ENCODE results near the gene INO80B.
"Not testable (repeated sequence)": the region's sequence is repeated elsewhere in the genome, so short reads cannot be mapped to it uniquely, and the experiment has no call there.

Gene INO80B

GRCh38 chr2:74420006-74420405, 34.9 kb upstream of the INO80B start:
- H3K27me3 Mint-ChIP-seq, result no peaks in the 10 kb centered on the region
- peaks cover 9% of the 10 kb centered on the region for H3K36me3 Mint-ChIP-seq (ENCODE audit: insufficient read depth)
- no peak for DNase-seq (ENCODE audit: low spot score in 2 of 2)
- peak overlapping the region; percentile 100 for H3K27ac Mint-ChIP-seq (ENCODE audit: low read depth)
- no peaks in the 10 kb centered on the region for H3K9me3 Mint-ChIP-seq
- H3K4me3 Mint-ChIP-seq, result peak overlapping the region; percentile 10
- H3K4me1 Mint-ChIP-seq, result peaks cover 26% of the 10 kb centered on the region
- no peak for ATAC-seq (replicated peaks; ENCODE audit: extremely low read depth, poor library complexity, severe bottlenecking)

GRCh38 chr2:74420443-74421103, 34.3 kb upstream of the INO80B start:
- H3K27me3 Mint-ChIP-seq; H3K9me3 Mint-ChIP-seq; DNase-seq (ENCODE audit: low spot score in 2 of 2); H3K36me3 Mint-ChIP-seq (ENCODE audit: insufficient read depth); ATAC-seq (replicated peaks; ENCODE audit: extremely low read depth, poor library complexity, severe bottlenecking): not testable (repeated sequence)
- Mint-ChIP-seq H3K4me3 (peak overlapping the region; percentile 98), H3K27ac (ENCODE audit: low read depth) (peak overlapping the region; percentile 100), H3K4me1 (peaks cover 26% of the 10 kb centered on the region)

- Mint-ChIP-seq H3K9me3 (no peaks in the 10 kb centered on the region), H3K4me3 (peak within 1 kb of the TSS; percentile 98), H3K4me1 (peaks cover 26% of the 10 kb centered on the region), H3K36me3 (ENCODE audit: insufficient read depth) (peaks cover 9% of the 10 kb centered on the region), H3K27ac (ENCODE audit: low read depth) (peak within 1 kb of the TSS; percentile 100), H3K27me3 (no peaks in the 10 kb centered on the region)
- ATAC-seq (replicated peaks; ENCODE audit: extremely low read depth, poor library complexity, severe bottlenecking) (peak; percentile 94), DNase-seq (ENCODE audit: low spot score in 2 of 2) (peak; percentile 92)
These were observed 33.5 kb upstream of the INO80B start, which contains the start of the genes C2orf81 and WDR54 for GRCh38 chr2:74421221-74421870. Gene C2orf81, minus strand, starts transcription at chr2:74421619. Its CDS starts 59 bp downstream, at chr2:74421560. Gene WDR54, plus strand, starts transcription at chr2:74421730. Its CDS starts 424 bp downstream, at chr2:74422154.

GRCh38 chr2:74423231-74424095, 31.4 kb upstream of the INO80B start:
- DNase-seq (ENCODE audit: low spot score in 2 of 2) (no peak), ATAC-seq (replicated peaks; ENCODE audit: extremely low read depth, poor library complexity, severe bottlenecking) (no peak)
- peak overlapping the region; percentile 98 for H3K4me3 Mint-ChIP-seq
- H3K27me3 Mint-ChIP-seq, result no peaks in the 10 kb centered on the region
- H3K36me3 Mint-ChIP-seq (ENCODE audit: insufficient read depth), result peaks cover 8% of the 10 kb centered on the region
- peaks cover 26% of the 10 kb centered on the region for H3K4me1 Mint-ChIP-seq
- H3K9me3 Mint-ChIP-seq, result no peaks in the 10 kb centered on the region
- peak overlapping the region; percentile 100 for H3K27ac Mint-ChIP-seq (ENCODE audit: low read depth)

GRCh38 chr2:74424139-74424992, 30.5 kb upstream of the INO80B start:
- Mint-ChIP-seq H3K9me3 (no peaks in the 10 kb centered on the region), H3K4me1 (peaks cover 26% of the 10 kb centered on the region), H3K27ac (ENCODE audit: low read depth) (no peak overlapping the region), H3K27me3 (no peaks in the 10 kb centered on the region), H3K4me3 (no peak overlapping the region), H3K36me3 (ENCODE audit: insufficient read depth) (peaks cover 9% of the 10 kb centered on the region)
- ATAC-seq (replicated peaks; ENCODE audit: extremely low read depth, poor library complexity, severe bottlenecking) (no peak), DNase-seq (ENCODE audit: low spot score in 2 of 2) (no peak)

- DNase-seq (ENCODE audit: low spot score in 2 of 2) (no peak), ATAC-seq (replicated peaks; ENCODE audit: extremely low read depth, poor library complexity, severe bottlenecking) (no peak)
- no peak overlapping the region for H3K27ac Mint-ChIP-seq (ENCODE audit: low read depth)
- no peaks in the 10 kb centered on the region for H3K27me3 Mint-ChIP-seq
- peaks cover 9% of the 10 kb centered on the region for H3K36me3 Mint-ChIP-seq (ENCODE audit: insufficient read depth)
- H3K4me1 Mint-ChIP-seq, result peaks cover 26% of the 10 kb centered on the region
- H3K9me3 Mint-ChIP-seq, result no peaks in the 10 kb centered on the region
- no peak overlapping the region for H3K4me3 Mint-ChIP-seq
These were observed 29.9 kb upstream of the INO80B start for GRCh38 chr2:74424995-74425406.

GRCh38 chr2:74425523-74425922, 29.4 kb upstream of the INO80B start:
- Mint-ChIP-seq H3K27ac (ENCODE audit: low read depth) (no peak overlapping the region), H3K27me3 (no peaks in the 10 kb centered on the region), H3K9me3 (no peaks in the 10 kb centered on the region), H3K36me3 (ENCODE audit: insufficient read depth) (peaks cover 9% of the 10 kb centered on the region), H3K4me1 (peaks cover 21% of the 10 kb centered on the region), H3K4me3 (no peak overlapping the region)
- no peak for ATAC-seq (replicated peaks; ENCODE audit: extremely low read depth, poor library complexity, severe bottlenecking)
- DNase-seq (ENCODE audit: low spot score in 2 of 2), result no peak

GRCh38 chr2:74426181-74426758, 28.6 kb upstream of the INO80B start:
- H3K27me3 Mint-ChIP-seq, result no peaks in the 10 kb centered on the region
- no peak overlapping the region for H3K27ac Mint-ChIP-seq (ENCODE audit: low read depth)
- no peak overlapping the region for H3K4me3 Mint-ChIP-seq
- no peaks in the 10 kb centered on the region for H3K9me3 Mint-ChIP-seq
- ATAC-seq (replicated peaks; ENCODE audit: extremely low read depth, poor library complexity, severe bottlenecking), result no peak
- H3K36me3 Mint-ChIP-seq (ENCODE audit: insufficient read depth), result peaks cover 9% of the 10 kb centered on the region
- peaks cover 16% of the 10 kb centered on the region for H3K4me1 Mint-ChIP-seq
- no peak for DNase-seq (ENCODE audit: low spot score in 2 of 2)

- Mint-ChIP-seq H3K36me3 (ENCODE audit: insufficient read depth) (peaks cover 3% of the 10 kb centered on the region), H3K27ac (ENCODE audit: low read depth) (no peak overlapping the region), H3K4me3 (no peak overlapping the region), H3K4me1 (peaks cover 6% of the 10 kb centered on the region), H3K27me3 (no peaks in the 10 kb centered on the region), H3K9me3 (no peaks in the 10 kb centered on the region)
- ATAC-seq (replicated peaks; ENCODE audit: extremely low read depth, poor library complexity, severe bottlenecking) (no peak), DNase-seq (ENCODE audit: low spot score in 2 of 2) (no peak)
These were observed 27.3 kb upstream of the INO80B start for GRCh38 chr2:74427551-74427950.

GRCh38 chr2:74428675-74429074, 26.2 kb upstream of the INO80B start:
- H3K4me1 Mint-ChIP-seq, result no peaks in the 10 kb centered on the region
- H3K36me3 Mint-ChIP-seq (ENCODE audit: insufficient read depth), result peaks cover 3% of the 10 kb centered on the region
- H3K27me3 Mint-ChIP-seq, result no peaks in the 10 kb centered on the region
- no peak overlapping the region for H3K27ac Mint-ChIP-seq (ENCODE audit: low read depth)
- H3K9me3 Mint-ChIP-seq, result no peaks in the 10 kb centered on the region
- H3K4me3 Mint-ChIP-seq, result no peak overlapping the region
- DNase-seq (ENCODE audit: low spot score in 2 of 2), result no peak
- no peak for ATAC-seq (replicated peaks; ENCODE audit: extremely low read depth, poor library complexity, severe bottlenecking)

GRCh38 chr2:74429487-74430451, 25.1 kb upstream of the INO80B start:
- no peak overlapping the region for H3K27ac Mint-ChIP-seq (ENCODE audit: low read depth)
- DNase-seq (ENCODE audit: low spot score in 2 of 2) (no peak), ATAC-seq (replicated peaks; ENCODE audit: extremely low read depth, poor library complexity, severe bottlenecking) (no peak)
- H3K27me3 Mint-ChIP-seq, result no peaks in the 10 kb centered on the region
- no peaks in the 10 kb centered on the region for H3K4me1 Mint-ChIP-seq
- H3K9me3 Mint-ChIP-seq, result no peaks in the 10 kb centered on the region
- no peak overlapping the region for H3K4me3 Mint-ChIP-seq
- peaks cover 3% of the 10 kb centered on the region for H3K36me3 Mint-ChIP-seq (ENCODE audit: insufficient read depth)
